Thyroid gland (tissue), 4 donors: Measurements from ENCODE around the gene GUCA2A.

Source experiments
- POLR2A ChIP-seq, 2 donors: fragments of 450-650 bp; IDR thresholded peaks; one replicate each; pipeline ENCODE4 v1.6.1; 2017; ENCODE audit warnings: antibody characterized with exemption in 2 of 2, mild to moderate bottlenecking in 2 of 2, moderate library complexity in 1 of 2
- TF ChIP-seq, protein P1 (sequence below), 6 experiments: fragments of 200-600 bp in 3 of 6; fragments of 450-650 bp in 3 of 6; sonication (generic) in 3 of 6; IDR thresholded peaks; one replicate each; pipeline ENCODE4 v1.5.1; 2016 to 2019; ENCODE audit warnings: antibody characterized with exemption in 6 of 6, mild to moderate bottlenecking in 2 of 6, inconsistent platforms in 1 of 6, moderate library complexity in 1 of 6

DNA sequence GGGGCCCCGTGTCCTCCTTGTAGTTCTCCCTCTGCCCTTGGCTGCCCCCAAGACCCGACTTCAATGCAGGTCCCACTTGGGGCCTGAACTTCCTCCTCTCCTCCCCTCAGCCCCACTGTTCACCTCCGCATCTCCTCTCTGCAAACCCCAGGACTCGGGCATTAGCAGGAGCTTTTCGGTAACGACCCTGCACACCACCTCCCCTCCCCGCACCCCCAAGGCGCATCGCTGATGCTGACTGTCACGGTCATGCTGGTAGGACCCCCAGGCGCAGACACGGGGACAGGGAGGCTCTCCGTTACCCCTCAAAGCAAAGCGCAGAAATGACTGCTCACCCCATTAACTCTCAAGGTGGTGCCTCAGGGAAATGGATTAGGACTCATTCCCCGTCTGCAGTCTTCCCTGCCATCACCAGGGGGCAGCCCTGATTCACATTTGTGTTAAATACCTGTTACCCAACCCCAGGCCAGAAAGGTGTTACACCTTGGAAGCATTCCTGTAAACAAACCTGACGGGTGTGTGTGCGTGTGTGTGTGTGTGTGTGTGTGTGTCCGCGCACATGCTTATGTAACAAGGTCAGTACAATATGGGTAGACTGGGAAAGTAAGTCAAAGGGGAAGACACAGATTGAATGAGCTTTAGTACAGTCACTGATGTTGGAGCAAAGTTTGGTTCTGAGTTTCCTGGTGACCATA, 17.8 kb downstream of the GUCA2A start:
- TF ChIP-seq, protein P1, sequence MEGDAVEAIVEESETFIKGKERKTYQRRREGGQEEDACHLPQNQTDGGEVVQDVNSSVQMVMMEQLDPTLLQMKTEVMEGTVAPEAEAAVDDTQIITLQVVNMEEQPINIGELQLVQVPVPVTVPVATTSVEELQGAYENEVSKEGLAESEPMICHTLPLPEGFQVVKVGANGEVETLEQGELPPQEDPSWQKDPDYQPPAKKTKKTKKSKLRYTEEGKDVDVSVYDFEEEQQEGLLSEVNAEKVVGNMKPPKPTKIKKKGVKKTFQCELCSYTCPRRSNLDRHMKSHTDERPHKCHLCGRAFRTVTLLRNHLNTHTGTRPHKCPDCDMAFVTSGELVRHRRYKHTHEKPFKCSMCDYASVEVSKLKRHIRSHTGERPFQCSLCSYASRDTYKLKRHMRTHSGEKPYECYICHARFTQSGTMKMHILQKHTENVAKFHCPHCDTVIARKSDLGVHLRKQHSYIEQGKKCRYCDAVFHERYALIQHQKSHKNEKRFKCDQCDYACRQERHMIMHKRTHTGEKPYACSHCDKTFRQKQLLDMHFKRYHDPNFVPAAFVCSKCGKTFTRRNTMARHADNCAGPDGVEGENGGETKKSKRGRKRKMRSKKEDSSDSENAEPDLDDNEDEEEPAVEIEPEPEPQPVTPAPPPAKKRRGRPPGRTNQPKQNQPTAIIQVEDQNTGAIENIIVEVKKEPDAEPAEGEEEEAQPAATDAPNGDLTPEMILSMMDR (IDR thresholded peaks at IDR 0.05) = peak; percentile 76 to 98 (median 90)
- no peak for TF ChIP-seq POLR2A (IDR thresholded peaks at IDR 0.05)
